GM10266 (cell line): ENCODE results near the gene FAM20B.

ENCODE experiments used
- DNase-seq: peaks from one replicate; pipeline ENCODE4 v3.0.0; 2012; ENCODE audit errors: extremely low spot score
- CTCF ChIP-seq: IDR thresholded peaks from 2 replicates; pipeline ENCODE4 v1.5.1; 2012; ENCODE audit warnings: mild to moderate bottlenecking, low read depth; ENCODE audit not compliant: control insufficient read depth, insufficient read depth; ENCODE audit errors: missing control alignments

The FAM20B gene

GRCh38 chr1:179055937-179056336 is 30.2 kb downstream of the FAM20B start:
- TF ChIP-seq CTCF, result no peak
- DNase-seq, result no peak

DNA sequence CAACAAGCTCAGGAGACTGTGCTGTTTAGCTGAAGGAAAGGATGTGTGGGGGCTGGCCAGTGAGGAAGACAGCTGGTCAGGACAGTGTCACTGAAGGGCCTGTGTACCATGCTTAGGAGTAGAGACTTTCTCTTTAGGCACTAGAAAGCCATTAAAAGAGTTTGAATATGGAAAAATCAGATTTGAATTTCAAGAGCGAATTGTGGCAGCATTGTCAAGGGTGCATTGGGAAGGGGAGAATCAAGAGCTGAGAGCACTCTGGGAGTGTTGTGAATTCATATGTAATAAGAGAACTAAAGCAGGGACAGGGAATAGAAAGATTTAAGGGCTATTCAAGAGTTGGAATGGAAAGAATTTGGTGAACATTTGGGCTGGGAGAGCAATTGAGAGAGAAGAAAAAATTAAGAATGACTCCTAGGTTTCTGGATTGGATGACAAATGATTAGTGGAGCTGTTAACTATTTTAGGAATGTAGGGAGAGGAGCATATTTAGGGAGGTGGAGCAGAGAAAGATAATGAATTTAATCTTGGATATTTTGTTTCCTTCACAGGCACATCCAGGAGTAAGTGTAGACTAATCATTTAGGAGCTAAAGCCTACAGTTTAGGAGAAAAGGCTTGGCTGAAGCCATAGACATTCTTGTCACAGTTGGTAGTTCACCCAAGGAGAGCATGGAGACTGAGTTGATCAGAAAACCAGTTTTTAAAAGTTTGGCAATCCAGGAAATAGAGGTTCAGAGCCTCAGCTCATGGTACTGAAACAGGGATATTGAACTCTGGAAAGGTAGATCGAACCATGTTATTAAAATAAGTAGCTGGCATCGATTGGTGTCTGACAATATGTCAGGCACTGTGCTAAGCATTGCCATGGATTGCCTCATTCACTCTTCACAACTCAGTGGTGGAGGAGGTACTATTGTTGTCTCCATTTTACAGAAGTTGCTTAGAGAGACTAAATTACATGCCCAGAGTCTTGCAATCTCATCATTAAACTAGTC is 33.1 kb downstream of the FAM20B start:
- no peak for TF ChIP-seq CTCF
- no peak for DNase-seq

GRCh38 chr1:179061360-179062282 is 35.9 kb downstream of the FAM20B start:
- TF ChIP-seq CTCF, result no peak
- DNase-seq, result no peak

DNA sequence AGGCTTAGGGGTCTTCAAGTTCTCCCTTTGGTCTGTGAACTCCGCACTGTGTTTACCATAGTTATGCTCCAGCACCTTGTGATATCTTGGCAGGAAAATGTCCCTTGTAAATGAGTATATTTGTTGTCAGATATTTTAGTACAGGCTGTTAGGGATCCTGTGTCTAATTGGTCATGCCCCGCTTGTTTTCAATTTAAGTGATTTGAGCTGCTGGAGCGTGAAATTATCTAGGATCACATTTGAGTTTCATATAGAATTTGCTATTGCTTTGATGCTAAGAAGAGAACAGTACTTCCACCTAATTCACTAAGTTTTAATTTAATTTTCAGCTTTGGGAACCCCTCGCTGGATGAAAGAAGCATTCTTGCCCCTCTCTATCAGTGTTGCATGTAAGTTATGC is 40.8 kb downstream of the FAM20B start:
- TF ChIP-seq CTCF, result no peak
- DNase-seq, result no peak

DNA sequence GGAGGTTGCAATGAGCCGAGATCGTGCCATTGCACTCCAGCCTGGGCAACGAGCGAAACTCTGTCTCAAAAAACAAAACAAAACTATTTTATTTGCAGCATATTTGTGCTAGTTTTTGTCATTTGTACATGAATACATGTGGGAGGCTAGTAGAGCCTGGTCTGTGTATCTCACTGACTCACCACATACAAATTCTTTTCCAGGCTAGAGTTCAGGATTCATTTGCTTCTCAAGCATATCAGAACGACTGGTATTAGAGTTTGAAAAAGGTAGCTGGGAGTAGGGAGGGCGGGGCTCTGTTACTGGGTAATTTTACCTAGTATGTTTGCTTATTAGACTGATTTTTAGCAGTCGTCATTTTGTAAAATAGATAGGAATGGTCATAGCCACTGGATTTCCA is 51.7 kb downstream of the FAM20B start:
- no peak for TF ChIP-seq CTCF
- DNase-seq, result no peak

GRCh38 chr1:179079113-179079761 is 53.5 kb downstream of the FAM20B start:
- peak; percentile 68 for DNase-seq

More at GRCh38 chr1:179079113-179079761, 53.5 kb downstream of the FAM20B start:
- peak; percentile 69 for TF ChIP-seq CTCF
